DLD1 (cell line): ENCODE measurements around the gene SBF1.

Source experiments
- in situ Hi-C: cut with HindIII; loops from 2 replicates; pipeline ENCODE4 v1.10.0; 2017; ENCODE audit warnings: low sequenced_read_pairs

SBF1 gene

DNA sequence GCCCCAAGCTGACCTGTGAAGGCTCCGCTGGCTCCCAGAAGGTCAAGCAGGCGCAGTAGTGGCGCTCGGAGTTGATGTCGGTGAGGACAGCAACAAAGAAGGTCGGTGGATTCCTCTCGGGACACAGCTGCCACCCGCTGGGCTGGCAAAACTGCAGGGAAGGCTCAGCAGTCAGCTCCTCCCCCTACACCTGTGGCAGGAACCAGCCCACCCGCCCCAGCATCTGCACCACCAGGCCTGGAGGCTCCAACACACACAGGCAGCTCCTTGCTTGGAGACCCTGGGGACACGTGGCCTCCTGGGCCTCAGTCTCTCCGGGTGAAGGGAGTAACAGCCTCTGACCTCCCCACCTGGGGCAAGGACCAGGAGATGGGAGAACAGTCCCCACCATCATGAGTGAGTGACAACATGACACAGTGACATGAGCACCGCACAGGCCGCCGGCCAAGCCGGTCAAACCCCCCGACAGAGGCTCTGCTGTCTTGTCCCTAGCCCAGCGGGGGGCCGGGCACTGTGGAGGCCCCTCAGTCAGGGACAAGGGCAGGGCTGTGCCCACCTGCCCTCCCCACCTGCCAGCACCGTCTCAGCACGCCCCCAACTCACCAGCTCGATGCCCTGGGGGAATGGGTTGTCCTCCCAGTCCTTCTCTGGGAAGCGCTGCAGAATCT is 6.9 kb downstream of the SBF1 start:
- in situ Hi-C loops: no loop called here

DNA sequence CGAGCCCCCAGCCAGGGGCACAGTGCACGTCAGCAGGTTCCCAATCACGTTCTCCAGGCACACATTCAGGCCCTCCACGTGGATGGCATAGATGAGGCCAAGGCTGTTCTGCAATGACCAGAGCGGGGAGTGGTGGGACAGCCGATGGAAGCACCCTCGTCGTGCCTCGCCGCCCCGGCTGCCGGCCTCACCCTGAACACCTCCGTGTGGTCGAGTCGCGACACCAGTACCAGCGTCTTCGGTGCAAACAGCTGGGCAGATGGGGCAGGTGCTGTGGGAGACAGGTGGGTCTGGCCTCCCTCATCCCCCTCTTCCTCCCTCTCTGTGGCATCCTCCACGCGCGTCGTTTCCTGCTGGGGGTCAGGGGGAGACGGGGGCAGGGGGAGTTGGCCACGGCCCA is 7.5 kb downstream of the SBF1 start:
- in situ Hi-C loops: no loop called here

DNA sequence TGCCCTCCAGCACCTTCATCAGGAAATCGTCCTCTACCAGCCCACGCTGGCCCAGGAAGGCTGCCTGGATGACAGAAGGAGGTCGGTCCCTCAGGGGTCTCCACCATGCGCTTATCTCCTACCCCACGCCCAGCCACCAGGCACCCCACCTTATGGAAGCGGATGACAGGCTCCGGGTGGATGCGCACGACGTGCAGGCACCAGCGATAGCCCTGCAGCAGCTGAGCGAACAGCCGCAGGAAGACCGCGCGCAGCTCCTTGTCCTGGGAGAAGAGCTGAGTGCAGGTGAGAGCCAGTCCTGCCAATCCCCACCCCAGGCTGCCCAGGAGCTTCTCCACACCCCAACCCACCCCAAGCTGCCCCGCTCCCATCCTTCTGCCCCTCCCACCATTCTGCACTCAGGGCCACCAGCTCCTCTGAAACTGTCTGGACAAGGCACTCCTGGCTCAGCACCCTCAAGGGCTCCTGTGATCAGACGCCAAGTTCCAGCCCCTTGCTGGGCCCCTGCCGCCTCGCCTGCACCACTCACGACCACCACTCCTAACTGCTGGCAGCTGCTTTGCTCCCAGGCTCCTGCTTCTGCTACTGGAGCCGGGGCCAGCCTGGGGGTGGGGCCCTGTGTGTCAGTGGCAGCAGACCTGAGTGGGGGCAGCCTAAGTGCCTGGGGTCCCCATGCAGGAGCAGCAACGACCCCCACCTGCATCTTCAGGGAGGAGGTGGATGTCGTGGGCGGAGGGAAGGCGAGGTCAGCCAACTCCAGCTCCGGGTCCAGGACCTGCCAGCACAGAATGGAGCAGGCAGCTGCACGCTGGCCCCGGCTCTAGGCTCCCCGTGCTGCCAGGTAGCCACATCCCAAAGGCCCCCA is 9.5 kb downstream of the SBF1 start:
- in situ Hi-C loops: no loop called here

DNA sequence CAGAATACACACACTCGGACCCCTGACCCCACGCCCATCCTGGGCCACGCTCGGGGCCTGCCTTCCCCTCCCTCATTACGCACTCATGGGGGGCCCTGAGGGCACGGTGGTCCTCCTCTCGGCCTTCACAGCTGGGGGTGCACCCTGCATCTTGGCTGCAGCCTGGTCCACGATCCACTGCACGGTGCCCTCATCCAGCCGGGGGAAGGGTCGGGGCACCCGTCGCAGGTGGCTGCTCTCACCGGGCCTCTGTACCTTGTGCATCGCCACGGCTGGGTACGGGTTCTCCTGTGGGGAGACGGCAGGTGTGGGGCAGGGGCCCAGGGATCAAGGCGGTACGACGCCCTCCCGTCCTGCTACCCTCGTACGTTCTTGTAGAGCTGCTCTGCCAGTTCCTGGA is 10.4 kb downstream of the SBF1 start:
- in situ Hi-C loops: no loop called here

DNA sequence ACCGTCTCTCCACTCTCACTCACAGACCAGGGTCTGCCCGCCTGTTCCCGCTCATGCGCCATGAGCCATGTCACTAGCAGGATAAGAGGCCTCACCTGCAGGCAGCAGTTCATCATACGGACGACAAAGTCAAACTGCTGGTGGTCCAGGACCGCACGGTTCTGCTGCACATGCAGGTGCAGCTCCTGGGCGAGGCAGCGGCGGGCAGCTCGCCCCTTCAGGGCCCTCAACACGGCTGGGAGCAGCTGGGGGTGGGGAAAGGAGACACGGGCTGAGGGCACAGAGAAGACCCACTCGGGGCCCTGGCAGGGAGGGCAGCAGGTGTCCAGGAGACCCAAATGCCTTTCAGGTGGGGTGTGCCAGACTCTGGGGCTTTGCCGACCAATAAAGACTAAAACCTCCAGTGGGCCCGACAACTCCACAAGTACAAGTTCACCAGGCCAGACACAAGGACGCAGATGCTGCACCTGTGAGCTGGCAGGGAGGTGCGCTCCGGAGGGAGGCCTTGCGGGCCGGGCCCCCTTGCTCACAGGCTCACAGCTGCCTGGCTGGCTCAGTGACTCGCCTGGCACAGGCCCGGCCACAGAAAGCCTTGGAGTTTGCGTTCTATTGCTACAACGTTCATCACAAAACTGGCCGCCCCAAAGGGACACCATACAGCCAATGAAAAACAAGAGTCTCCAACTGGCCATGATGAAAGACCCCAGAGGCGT is 11.5 kb downstream of the SBF1 start:
- in situ Hi-C loops: no loop called here

DNA sequence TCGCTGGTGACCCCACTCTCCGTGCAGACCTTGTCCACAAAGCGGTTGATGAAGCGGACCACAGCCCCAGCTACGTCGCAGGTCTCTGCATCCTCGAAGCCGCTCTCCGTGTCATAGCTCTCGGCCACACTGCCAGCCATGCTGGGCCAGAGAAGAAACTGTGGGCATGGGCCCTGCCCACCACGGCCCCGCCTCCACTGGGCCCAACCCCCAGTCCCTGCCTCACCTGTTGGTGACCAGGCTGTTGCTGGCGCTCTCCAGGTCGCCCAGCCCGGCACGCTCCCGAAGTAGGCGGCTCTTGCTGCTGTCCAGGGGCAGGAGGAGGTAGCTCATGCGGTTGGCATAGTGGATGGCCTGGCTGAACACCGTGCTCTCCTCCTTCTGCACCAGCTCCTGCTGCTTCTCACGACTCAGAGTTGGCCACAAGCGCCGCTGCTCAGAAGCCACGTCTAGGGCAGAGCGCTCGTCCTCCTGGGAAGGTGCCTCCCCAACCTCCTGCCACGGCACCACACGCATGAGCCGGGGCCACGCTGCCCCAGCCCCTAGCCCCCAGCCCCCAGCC is 12.8 kb downstream of the SBF1 start:
- in situ Hi-C loops: no loop called here

DNA sequence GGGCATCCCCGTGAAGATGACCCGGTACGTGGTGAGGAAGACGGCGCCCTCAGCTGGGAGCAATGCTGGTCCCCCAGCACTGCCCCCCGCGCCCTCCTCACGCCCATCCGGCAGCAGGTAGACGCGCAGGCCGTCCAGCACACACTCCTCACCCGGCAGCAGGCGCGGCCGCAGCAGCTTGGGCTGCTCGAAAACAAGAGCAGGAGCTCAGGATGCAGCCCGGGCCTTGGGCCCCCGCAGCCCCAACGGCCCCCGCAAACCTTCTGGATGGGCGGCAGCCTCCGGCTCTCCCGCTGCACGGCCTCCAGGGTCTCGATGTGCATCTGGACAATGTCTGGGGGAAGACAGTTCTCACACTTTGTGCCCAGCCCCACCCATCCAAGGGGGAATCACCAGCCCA is 13.3 kb downstream of the SBF1 start:
- in situ Hi-C loops: no loop called here

DNA sequence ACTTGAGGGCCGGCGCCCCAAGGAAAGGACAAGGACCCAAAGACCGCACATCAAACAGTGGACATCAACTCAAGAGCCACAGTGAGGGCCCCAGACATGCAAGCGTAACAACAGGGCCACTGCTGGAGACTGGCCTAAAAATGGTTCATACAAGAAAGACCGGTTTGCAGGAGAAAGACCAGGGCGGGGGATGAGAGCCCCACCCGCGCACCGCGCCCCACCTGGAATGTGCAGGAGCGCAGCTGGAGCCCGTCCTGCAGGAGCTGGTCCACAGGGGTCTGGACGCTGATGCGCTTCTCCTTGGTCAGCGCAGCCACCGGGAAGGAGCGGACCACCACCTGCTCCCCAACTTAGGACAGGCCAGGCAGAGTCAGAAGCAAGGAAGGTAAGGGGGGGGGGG is 13.9 kb downstream of the SBF1 start:
- in situ Hi-C loops: no loop called here

DNA sequence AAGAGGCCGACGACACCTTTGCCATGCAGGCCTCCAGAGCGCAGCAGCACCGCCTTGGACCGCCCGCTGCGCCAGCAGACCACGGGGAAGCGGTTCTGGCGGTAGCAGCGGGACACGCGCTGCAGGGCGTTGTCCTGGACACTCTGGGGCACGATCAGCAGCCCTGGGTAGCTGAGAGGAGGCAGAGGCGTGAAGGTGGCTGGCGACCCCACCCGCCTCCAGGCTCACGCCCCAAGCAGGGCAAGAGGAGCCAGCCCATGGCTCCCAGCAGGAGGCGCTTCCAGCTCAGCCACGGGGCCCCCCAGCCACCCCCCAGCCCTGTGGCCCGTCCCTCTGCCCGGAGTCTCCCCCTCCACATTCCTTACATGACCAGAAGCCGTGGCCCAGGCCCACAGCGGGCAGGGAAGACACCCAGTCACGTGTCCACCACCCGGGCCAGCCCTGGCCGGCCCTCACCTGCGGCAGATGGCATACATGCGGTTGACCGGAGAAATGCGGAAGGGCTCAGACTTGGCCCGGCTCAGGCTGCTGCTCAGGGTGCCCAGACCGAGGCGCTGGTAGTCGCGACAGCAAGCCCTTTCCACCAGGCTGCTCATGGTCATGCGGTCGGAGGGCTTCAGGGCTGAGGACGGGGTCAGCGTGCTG is 15.2 kb downstream of the SBF1 start:
- in situ Hi-C loops: no loop called here

DNA sequence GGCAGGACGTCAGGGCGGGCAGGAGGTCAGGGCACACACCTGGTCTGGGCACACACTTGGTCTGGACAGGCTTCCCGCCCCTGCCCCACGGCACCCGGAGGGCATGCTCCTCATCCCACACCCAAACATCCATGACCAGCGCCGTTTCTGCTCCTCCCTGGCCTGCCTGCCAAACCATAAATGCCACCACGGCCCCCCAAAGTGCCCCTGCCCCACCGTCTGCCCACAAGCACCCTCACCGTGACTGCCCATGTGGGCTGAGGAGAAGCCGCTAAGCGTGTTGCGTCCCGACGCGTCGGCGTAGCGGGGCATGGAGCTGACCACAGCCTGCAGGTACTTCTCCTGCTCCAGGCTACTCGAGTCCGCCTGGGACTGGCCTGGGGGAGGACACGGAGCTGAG is 15.8 kb downstream of the SBF1 start:
- in situ Hi-C loops: no loop called here

DNA sequence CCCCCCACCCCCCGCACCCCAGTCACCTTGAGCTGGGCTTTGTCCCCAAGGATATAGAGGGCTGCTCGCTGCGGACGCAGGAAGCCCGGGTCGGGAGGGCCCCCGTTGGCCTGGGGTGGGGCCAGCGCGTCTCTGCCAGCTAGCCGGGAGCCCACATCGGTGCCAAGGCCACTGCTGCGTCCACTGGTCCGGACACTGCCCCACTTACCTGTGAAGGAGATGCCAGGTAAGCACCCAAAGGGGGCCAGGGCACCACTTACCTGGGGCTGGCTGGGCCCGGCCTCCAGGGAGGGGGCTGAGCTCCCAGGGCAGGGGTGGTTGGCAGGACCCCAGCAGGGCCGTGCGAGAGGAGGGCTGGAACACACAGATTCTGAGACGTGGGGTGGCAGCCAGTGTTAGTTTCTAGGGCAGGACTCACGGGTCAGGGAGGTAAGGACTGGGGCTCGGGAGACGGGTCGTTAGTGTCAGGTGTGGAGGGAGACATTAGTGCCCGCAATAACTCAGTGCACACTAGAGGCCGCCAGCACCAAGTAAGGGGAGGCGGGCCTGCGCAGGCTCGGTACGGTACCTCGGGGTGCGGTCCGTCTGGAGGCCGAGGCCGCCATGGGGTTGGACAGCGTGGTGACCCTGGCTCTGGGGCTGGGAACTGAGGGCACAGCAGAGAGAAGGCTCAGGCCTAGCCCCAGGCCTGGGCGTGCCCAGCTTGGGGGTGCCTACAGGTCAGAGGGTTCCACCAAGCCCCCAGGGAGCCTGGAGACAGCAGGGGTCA is 18.2 kb downstream of the SBF1 start:
- in situ Hi-C loops: no loop called here

DNA sequence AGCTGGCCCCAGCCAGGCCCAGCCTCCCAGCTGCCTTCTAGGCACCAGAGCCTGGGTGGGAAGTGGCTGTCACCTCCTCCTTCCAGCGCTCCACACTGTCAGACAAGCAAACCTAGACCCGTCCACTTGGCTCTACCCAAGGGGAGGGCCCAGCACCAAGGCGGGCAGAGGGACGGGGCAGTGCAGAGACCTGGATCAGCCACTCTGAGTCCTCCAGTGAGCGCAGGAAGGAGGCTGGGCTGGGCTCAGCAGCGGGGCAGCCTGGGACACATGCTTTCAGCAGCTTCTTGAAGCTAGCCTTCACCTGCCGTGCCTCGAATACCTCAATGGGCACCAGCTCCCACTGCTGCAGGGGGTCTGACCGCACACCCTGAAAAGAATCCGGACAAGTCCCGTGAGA is 18.8 kb downstream of the SBF1 start:
- in situ Hi-C loops: no loop called here

DNA sequence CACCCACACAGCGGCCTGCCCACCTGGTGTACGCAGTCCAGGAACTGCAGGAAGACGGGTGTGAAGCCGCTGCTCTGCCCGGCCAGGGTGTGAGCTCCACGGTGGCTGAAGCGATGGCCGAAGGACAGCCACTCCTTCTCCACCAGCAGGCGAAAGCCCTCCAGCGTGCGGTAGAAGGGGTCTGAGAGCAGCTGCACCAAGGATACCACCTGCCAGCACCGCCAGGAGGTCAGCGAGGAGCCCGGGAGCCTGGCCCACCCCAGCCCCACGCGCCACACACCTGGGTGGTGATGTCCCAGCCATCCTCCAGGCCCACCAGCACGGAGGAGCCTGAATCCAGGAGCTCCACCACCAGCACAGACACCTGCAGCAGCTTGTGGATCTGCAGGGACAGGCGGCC is 19.6 kb downstream of the SBF1 start:
- in situ Hi-C loops: no loop called here

DNA sequence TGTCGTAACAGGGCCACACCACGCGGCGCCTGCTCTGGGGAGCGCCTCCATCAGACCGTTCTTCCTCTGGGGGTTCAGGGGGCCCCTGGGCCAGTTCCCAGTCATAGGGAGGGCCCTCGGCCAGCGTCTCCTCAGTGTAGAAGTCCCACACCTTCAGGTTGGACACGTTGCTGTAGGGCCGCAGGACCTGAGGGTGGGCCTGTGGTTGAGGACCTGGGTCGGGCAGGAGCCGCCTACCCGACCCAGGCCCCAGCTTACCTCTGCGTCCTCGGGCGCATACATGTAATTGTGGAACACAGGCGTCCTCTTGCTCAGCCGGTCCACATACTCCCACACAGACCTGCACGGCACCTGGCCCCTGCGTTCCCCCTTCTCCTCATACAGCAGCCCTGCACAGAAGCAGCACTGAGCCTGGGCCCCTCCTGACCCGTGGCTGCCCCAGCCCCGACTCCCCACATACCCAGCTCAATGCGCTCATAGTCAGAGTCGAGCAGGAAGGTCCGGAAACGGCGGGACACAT is 20.2 kb downstream of the SBF1 start:
- in situ Hi-C loops: no loop called here

DNA sequence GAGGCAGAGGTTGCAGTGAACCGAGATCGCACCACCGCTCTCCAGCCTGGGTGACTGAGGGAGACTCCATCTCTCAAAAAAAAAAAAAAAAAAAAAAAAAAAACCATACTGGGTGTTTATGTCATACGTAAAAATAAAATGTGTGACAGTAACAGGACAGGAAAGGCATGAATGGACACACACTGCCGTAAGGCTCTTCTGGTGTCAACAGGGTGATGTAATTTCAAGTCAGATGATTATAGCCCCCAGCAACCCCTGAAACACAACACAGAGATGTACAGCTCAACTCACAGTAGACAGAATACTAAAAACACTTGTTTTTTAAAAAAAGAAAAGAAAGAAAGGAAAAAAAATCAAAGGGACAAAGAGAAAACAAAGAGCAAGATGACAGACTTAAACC is 22.2 kb downstream of the SBF1 start:
- in situ Hi-C loops: no loop called here

DNA sequence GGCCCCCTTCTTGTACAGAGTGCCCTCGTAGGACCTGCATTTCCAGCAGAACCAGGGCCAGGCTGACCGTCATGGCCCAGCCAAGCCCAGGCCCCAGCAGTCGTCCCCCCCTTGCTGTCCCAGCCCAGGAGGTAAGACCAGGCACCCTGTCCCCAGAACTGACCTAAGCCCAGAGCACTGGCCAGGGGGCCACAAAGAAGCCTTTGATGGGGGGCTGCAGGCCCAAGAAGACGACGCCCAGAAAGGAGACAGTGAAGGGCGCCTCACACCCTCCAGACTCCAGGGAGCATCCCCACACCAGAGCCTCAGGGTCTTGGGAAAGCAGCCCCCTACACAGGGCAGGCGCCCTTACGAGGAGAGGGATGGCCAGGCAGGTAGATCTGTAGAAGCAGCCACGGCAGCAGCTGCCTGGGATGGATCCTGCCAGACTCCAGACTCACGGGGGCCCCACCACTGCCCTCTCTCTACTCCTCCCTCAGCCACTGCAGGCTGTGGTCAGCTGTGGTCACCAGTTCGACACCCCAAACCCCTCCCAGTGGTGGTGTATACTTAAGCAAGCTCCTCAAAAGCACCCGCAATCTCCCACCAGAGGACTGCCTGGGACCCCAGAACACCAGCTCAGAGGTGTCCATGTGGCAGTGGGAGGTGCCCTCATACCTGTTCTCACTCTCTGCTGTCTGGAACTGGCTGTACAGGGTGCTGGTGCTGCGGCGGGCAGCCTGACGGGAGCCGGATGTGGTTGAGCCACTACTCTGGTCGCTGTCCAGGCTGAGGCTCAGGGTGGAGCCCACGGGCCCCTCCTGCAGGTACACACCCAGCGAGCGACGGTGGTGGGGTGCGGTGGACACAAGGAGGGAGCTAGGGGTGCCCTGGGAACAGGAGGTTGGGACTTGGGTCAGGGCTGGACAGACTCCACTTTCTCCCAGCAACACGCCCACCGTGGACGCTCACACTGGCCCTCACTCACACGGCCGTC is 27.0 kb downstream of the SBF1 start:
- in situ Hi-C loops: no loop called here

DNA sequence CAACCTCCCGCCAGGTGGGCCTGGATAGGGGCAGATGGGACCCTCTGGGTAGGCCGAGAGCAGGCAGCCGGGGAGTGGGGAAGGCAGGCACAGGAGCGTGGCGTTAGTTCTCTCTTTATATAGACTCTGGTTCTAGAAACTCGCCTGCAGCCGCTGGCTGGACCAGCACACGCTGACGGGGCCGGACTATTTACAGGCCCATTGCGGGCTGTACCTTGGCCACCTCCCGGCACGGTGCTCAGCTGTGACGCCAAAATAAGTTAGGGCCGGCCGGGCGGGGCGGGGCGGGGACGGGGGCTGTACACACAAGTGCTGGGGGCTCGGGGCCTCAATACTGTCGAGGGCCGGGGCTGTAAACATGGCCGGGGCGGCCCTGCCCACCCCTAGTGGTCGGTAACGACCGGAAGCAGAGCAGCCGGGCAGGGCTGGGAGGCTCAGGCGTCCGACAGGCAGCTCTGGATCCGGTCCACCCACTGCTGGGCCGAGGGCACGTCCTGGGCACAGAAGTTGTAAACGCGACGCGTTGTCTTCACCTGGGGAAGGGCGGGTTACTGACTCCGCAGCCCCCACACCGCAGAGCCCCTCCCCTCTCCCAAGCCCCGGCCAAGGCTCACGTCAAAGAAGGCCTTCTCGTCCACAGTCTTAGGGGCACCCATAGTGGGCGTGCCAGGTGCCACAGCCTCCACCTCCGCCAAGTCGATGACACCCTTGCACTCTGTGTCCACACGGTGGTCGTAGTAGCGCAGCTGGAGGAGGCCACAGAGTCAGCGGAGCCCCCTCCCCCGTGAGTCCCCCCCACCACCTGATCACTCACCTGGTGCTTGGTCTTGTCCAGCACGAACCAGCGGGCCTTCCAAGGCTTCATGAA is 27.9 kb downstream of the SBF1 start:
- in situ Hi-C loops: no loop called here
